Stimulated activated CD4-positive, alpha-beta T cell treated with anti-CD3 and anti-CD28 coated beads, Interleukin-4, amount 100 ng/mL, for 24 hours (primary cell): ENCODE data around the gene IBA57.

Experiments used
- DNase-seq: peaks from one replicate; pipeline ENCODE4 v3.0.0-alpha.2; 2020

IBA57 gene

DNA sequence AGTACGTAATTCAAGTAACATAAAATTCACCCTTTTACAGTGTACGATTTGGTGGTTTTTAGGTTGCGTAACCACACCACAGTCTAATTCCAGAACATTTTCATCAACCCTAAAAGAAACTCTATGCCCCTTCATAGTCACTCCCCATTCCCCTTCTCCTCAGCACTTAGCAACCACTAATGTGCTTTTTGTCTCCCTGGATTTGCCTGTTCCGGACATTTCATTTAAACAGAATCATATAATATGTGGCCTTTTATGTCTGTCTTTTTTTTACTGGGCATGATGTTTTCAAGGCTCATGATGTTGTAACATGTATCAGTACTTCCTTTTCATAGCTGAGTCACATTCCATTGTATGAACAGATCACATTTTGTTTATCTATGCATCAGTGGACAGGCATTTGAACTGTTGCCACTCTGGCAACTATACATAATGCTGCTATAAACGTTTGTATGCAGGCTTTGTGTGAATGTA, 63.0 kb downstream of the IBA57 start:
- no peak for DNase-seq

DNA sequence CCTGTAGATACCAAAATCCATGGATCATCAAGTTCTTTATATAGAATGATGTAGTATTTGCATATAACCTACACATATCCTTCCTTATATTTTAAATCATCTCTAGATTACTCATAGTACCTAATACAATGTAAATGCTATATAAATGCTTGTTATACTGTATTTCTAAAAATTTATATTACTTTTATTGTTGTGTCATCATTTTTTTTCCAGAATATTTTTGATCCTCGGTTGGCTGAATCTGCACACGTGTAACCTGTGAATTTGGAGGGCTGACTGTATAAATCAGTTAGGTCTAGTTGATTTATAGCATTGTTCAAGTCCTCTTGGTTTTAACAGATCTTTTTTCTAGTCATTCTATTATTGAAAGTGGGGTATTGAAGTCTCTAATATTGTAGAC, 65.6 kb downstream of the IBA57 start:
- no peak for DNase-seq
